ENCODE data around the gene CUL9.

Gene CUL9

DNA sequence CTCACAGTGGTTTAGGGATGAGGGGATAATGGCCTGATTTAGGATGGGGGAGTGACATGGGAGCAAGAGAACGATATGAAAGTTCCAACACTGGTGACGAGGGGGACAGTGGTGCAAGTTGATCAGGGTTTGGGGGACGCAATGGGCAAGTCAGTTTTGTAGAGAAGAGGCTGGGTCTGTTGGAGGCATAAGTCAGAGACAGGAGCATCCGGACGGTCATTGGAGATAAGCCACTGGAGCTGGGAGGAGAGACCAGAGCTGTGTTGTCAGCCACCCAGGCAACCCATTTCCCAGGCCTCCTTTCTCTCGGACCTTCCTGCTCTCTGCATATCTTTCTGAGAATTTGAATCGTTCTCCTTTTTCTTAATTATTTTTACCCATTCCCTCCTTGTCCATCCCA, 37.8 kb downstream of the CUL9 start:
- no peak for TF ChIP-seq POU2F2 (IDR thresholded peaks at IDR 0.05; ENCODE audit: low read depth, low read length)
- no peak for TF ChIP-seq PAX5 (IDR thresholded peaks at IDR 0.05; ENCODE audit: insufficient read depth, low read length, severe bottlenecking)
- no peak for TF ChIP-seq POLR2A (IDR thresholded peaks at IDR 0.05; ENCODE audit: low read depth, low read length)
- no peak for TF ChIP-seq POLR2AphosphoS5 (IDR thresholded peaks at IDR 0.05; ENCODE audit: low read depth, low read length)
- FAIRE-seq (no peak), DNase-seq (ENCODE audit: insufficient read length, low spot score) (no peak)

DNA sequence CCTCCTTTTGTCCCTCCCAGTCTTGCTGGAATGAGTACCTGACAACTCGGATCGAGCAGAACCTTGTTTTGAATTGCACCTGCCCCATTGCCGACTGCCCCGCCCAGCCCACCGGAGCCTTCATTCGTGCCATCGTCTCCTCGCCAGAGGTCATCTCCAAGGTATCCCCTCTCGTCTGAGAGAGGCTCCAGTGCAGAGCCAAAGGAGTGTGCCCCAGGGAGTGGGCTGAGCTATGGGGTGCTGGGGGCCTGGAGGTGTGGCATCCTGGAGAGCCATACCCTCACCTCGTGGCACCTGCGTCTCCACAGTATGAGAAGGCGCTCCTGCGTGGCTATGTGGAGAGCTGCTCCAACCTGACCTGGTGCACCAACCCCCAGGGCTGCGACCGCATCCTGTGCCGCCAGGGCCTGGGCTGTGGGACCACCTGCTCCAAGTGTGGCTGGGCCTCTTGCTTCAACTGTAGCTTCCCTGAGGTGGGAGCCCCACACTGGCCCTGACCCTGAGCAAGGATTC, 38.5 kb downstream of the CUL9 start:
- no peak for FAIRE-seq

DNA sequence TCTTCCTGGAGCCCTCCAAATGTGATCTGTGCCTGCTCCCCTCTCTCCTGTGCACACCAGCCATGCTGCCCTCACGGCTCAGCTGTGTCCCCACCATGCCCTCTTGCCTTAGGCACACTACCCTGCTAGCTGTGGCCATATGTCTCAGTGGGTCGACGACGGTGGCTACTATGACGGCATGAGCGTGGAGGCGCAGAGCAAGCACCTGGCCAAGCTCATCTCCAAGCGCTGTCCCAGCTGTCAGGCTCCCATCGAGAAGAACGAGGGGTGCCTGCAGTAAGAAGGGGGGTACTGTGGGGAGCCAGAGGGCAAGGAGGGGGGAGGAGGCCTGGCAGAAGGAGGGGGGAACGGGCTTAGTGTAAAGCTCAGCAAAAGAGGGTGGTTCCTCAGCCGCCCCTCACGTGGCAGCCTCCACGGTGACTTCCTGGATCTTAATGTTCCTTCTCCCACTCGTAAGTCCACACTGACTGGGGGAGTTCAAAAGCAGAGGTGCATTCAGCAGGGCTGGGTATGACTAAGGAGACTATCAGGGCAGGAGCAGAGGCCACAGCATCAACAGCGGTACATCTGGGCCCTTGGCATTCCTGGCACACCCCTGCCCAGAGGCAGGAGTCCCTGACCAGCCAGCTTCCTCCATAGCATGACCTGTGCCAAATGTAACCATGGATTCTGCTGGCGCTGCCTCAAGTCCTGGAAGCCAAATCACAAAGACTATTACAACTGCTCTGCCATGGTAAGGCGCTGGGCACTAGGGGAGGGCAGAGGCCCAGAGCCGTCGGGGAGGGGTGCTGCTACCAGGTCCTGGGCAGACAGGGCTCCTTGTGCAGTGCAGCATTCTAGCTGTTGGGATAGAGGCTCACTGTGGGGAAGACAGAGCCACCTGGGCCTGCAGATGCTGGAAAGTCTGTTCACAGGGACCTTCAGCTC, 39.3 kb downstream of the CUL9 start:
- no peak for DNase-seq (ENCODE audit: insufficient read length, low spot score)
- no peak for FAIRE-seq
- TF ChIP-seq POLR2AphosphoS5 (IDR thresholded peaks at IDR 0.05; ENCODE audit: low read depth, low read length) = no peak
- TF ChIP-seq SPI1 (IDR thresholded peaks at IDR 0.05; ENCODE audit: low read depth, low read length) = no peak
- TF ChIP-seq PAX5 (IDR thresholded peaks at IDR 0.05; ENCODE audit: insufficient read depth, low read length, severe bottlenecking) = no peak
- no peak for TF ChIP-seq POU2F2 (IDR thresholded peaks at IDR 0.05; ENCODE audit: low read depth, low read length)

More for the DNA sequence above, 38.5 kb downstream of the CUL9 start:
- TF ChIP-seq POU2F2 (IDR thresholded peaks at IDR 0.05; ENCODE audit: low read depth, low read length) (no peak), POLR2A (IDR thresholded peaks at IDR 0.05; ENCODE audit: low read depth, low read length) (no peak), TAF1 (IDR thresholded peaks at IDR 0.05; ENCODE audit: low read depth, low read length) (no peak), PAX5 (IDR thresholded peaks at IDR 0.05; ENCODE audit: insufficient read depth, low read length, severe bottlenecking) (no peak), SPI1 (IDR thresholded peaks at IDR 0.05; ENCODE audit: low read depth, low read length) (no peak), POLR2AphosphoS5 (IDR thresholded peaks at IDR 0.05; ENCODE audit: low read depth, low read length) (no peak)
- no peak for DNase-seq (ENCODE audit: insufficient read length, low spot score)

DNA sequence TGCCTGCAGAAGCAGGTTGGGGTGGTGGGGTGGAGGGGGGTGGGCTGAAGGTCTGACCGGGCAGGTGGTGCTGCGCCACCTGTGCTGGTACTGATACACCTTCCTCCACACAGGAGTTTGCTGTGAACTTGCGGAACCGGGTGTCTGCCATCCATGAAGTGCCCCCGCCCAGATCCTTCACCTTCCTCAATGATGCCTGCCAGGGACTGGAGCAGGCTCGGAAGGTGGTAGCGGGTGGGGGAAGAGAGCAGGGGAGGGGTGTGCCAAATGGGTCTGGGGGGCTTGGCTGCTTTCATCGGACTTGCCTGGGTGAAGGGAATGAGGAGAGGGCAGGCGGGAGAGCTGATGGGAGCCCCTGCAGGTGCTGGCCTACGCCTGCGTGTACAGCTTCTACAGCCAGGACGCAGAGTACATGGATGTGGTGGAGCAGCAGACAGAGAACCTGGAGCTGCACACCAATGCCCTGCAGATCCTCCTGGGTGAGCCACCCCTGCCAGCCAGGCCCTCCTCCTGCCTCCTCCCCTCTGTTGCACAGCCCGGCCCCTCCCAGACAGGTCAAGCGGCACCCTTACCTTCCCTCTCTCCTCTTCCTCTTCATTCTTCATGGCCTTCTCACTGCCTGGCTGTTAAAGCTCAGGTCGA, 40.5 kb downstream of the CUL9 start:
- no peak for FAIRE-seq

DNA sequence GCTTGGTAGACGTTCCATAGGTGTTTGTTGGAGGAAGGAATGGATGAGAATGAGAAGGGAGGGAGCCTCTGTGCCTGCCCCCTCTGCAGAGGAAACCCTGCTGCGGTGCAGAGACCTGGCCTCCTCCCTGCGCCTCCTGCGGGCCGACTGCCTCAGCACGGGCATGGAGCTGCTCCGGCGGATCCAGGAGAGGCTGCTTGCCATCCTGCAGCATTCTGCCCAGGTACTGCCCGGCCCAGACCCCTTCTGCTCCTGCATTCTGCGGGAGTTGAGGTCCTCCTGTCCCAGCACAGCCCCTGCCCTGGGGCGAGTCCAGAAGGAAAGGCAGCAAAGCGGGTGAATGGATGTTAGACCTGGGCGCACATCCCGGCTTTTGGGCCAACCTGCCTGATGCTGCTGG, 41.2 kb downstream of the CUL9 start:
- FAIRE-seq = no peak
- no peak for DNase-seq (ENCODE audit: insufficient read length, low spot score)
- TF ChIP-seq POLR2AphosphoS5 (IDR thresholded peaks at IDR 0.05; ENCODE audit: low read depth, low read length) = no peak
- TF ChIP-seq POU2F2 (IDR thresholded peaks at IDR 0.05; ENCODE audit: low read depth, low read length) = no peak
- no peak for TF ChIP-seq POLR2A (IDR thresholded peaks at IDR 0.05; ENCODE audit: low read depth, low read length)
- TF ChIP-seq PAX5 (IDR thresholded peaks at IDR 0.05; ENCODE audit: insufficient read depth, low read length, severe bottlenecking) = no peak

More for the DNA sequence above, 40.5 kb downstream of the CUL9 start:
- DNase-seq (ENCODE audit: insufficient read length, low spot score) = no peak
- TF ChIP-seq SPI1 (IDR thresholded peaks at IDR 0.05; ENCODE audit: low read depth, low read length) = no peak
- TF ChIP-seq POU2F2 (IDR thresholded peaks at IDR 0.05; ENCODE audit: low read depth, low read length) = no peak
- TF ChIP-seq TAF1 (IDR thresholded peaks at IDR 0.05; ENCODE audit: low read depth, low read length) = no peak
- no peak; the same call in none of the 2 replicates for TF ChIP-seq POLR2A (IDR thresholded peaks at IDR 0.05; ENCODE audit: low read depth, low read length)
- TF ChIP-seq PAX5 (IDR thresholded peaks at IDR 0.05; ENCODE audit: insufficient read depth, low read length, severe bottlenecking) = no peak

DNA sequence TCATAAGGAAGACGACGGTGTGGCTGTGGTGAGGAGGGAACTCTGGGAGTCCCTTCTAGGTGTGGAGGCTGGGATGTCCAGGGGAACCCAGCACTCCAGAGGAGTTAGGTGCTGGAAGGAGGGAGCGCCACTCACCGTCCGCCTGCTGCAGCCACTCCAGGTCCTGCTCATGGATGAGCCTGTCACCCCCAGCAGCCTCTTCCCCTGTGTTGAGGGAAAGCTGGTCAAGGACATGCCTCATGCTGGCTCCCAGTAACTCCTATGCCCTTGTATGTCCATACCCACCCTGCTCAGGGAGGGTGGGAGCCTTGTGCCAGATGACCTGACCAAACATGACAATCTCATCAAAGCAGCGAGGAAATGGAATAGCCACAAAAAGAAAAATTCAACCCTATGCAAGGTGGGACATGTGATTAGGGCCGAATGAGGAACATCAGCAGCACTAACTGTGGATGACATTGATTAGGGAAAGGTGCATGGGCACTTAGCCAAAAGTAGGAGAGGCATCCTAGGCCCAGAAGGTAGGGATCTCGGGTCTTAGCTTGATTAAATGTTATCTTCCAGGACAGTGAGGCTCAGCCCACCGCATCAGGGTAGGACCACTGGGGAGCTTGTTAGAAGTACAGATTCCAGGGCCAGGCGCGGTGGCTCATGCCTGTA, 44.3 kb downstream of the CUL9 start:
- FAIRE-seq = no peak
- TF ChIP-seq TAF1 (IDR thresholded peaks at IDR 0.05; ENCODE audit: low read depth, low read length) (no peak), POU2F2 (IDR thresholded peaks at IDR 0.05; ENCODE audit: low read depth, low read length) (no peak)
- no peak for DNase-seq (ENCODE audit: insufficient read length, low spot score)

DNA sequence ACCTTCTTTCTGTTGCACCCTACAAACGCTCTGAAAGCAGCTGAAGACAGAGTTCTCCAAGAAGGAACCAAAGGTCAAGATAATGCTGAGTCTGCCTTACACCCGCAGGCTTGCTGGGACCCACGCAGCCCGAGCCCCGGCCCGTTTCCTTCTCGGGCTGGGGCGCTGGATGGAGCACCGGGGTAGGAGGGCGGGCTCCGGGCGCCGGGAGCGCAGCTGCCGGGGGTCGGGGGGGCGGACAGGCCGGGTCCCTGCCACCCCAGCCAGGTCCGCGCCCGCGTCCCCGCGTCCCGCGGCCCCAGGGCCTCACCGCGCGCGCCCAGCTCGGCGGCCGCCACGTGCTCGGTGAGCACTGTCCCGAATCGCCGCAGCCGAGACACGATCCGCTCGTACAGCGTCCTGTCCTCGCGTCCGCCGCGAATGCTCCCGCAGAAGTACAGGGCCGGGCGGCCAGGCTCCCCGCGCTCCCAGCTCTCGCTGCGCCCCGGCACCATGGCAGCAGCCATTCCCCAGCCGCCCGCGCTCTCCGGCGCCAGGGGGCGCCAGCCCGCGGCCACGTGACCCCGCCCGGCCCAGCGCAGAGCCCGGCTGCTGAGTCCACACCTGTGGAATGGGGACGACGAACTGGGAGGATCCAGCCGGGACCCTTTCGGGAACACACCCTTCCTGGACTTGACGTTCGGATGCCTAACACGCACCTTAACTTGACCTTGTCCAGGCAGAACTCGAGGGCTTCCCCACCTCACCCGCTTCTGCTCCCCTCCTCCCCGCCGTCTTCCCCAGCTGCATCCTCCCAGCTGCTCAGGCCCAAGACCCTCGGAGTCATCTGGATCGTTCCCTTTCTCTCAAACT, 47.2 kb downstream of the CUL9 start, which contains the start of gene DNPH1:
Gene DNPH1, minus strand, starts transcription at position 531 of the 852 bp plus-strand sequence. Its CDS starts 25 bp downstream, at position 506.
- TF ChIP-seq SPI1 (IDR thresholded peaks at IDR 0.05; ENCODE audit: low read depth, low read length) (no peak), POLR2AphosphoS5 (IDR thresholded peaks at IDR 0.05; ENCODE audit: low read depth, low read length) (no peak), POLR2A (IDR thresholded peaks at IDR 0.05; ENCODE audit: low read depth, low read length) (0 out of 2 replicates have a peak, but pooled peaks have one; percentile 51), POU2F2 (IDR thresholded peaks at IDR 0.05; ENCODE audit: low read depth, low read length) (no peak), PAX5 (IDR thresholded peaks at IDR 0.05; ENCODE audit: insufficient read depth, low read length, severe bottlenecking) (no peak), TAF1 (IDR thresholded peaks at IDR 0.05; ENCODE audit: low read depth, low read length) (peak; percentile 72)
- FAIRE-seq = peak; percentile 93
- DNase-seq (ENCODE audit: insufficient read length, low spot score) = peak; percentile 82

DNA sequence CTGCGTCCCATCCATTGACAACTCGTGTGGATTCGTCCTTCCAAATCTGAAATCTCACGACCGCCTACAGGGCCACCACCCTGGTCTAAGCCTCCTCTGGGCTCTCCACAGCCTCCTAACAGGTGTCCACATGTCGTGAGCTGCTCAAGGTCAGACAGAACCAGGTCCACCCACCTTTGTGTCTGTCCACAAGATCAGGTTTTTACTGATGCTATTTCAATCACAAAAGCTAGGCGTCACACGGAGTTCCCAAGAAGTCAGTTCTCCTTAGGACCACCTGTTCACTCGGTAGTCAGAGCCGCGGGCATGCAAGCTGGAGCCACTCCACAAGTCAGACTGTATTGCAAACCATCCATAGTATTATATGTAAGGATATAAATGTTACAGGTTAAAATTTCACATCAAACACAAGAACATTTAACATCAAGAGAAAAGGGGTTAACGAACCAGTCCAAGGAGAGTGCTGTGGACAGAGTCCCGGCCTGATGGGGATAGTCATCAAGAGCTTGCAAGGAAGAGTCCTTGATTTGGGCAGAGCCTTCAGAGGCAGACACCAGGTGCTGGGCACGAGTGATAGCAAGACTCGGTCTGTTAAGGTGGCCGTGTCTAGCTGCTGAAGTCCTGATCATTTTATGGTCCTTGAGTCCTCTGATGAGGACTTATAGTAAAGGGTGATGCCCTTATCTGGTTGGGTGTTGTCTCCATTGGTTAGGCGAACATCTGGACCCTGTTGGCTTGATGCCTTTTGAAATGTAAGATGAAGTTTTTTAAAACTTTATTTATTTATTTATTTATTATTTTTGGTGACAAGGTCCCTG, 48.0 kb downstream of the CUL9 start:
- DNase-seq (ENCODE audit: insufficient read length, low spot score) = no peak
- TF ChIP-seq PAX5 (IDR thresholded peaks at IDR 0.05; ENCODE audit: insufficient read depth, low read length, severe bottlenecking) (no peak), POU2F2 (IDR thresholded peaks at IDR 0.05; ENCODE audit: low read depth, low read length) (no peak), POLR2A (IDR thresholded peaks at IDR 0.05; ENCODE audit: low read depth, low read length) (no peak), TAF1 (IDR thresholded peaks at IDR 0.05; ENCODE audit: low read depth, low read length) (no peak), POLR2AphosphoS5 (IDR thresholded peaks at IDR 0.05; ENCODE audit: low read depth, low read length) (no peak), SPI1 (IDR thresholded peaks at IDR 0.05; ENCODE audit: low read depth, low read length) (no peak)
- no peak for FAIRE-seq
